Neural progenitor cell (in vitro differentiated cells): ENCODE data around the gene RNF40. TPM values are rescaled to one million over a fixed set of nuclear protein-coding genes. Genes with fewer than 3 reads are reported as not detected.

Source experiments
- DNase-seq: peaks from one replicate; pipeline ENCODE4 v3.0.0-alpha.2; 2016; ENCODE audit warnings: low spot score
- H2AFZ ChIP-seq: fragments of 200-600 bp; sonication (generic); replicated peaks from 2 replicates; pipeline ENCODE4 v1.6.1; 2016; ENCODE audit warnings: antibody characterized with exemption
- H3F3A ChIP-seq: fragments of 200-600 bp; sonication (generic); 2 replicates; pipeline ENCODE4 v1.6.1; 2016; ENCODE audit warnings: antibody characterized with exemption, low read depth
- H3K27ac ChIP-seq: fragments of 200-600 bp; sonication (generic); 2 replicates; pipeline ENCODE4 v1.5.1; 2016; ENCODE audit warnings: mild to moderate bottlenecking
- H3K27me3 ChIP-seq: fragments of 200-600 bp; sonication (generic); 2 replicates; pipeline ENCODE4 v1.6.1; 2016; ENCODE audit warnings: mild to moderate bottlenecking, moderate library complexity
- H3K36me3 ChIP-seq: fragments of 200-600 bp; sonication (generic); 2 replicates; pipeline ENCODE4 v1.5.1; 2016
- H3K4me1 ChIP-seq: fragments of 200-600 bp; sonication (generic); 2 replicates; pipeline ENCODE4 v1.6.1; 2016; ENCODE audit warnings: mixed run types
- H3K4me2 ChIP-seq: fragments of 200-600 bp; sonication (generic); 2 replicates; pipeline ENCODE4 v1.6.1; 2016
- H3K4me3 ChIP-seq: fragments of 200-600 bp; sonication (generic); 2 replicates; pipeline ENCODE4 v1.5.1; 2016
- H3K79me2 ChIP-seq: fragments of 200-600 bp; sonication (generic); 2 replicates; pipeline ENCODE4 v1.6.1; 2016; ENCODE audit warnings: low read depth
- H3K9ac ChIP-seq: fragments of 200-600 bp; sonication (generic); 2 replicates; pipeline ENCODE4 v1.6.1; 2016
- H3K9me3 ChIP-seq: fragments of 200-600 bp; sonication (generic); 2 replicates; pipeline ENCODE4 v1.5.1; 2016; ENCODE audit warnings: low read depth
- H4K20me1 ChIP-seq: fragments of 200-600 bp; sonication (generic); 2 replicates; pipeline ENCODE4 v1.6.1; 2016; ENCODE audit warnings: low read depth
- H3K27ac Mint-ChIP-seq: 3 replicates; pipeline ENCODE4 v1.8.0; 2021; ENCODE audit warnings: mixed read lengths
- H3K27me3 Mint-ChIP-seq: 2 replicates; pipeline ENCODE4 v1.8.0; 2022; ENCODE audit warnings: low read depth, mild to moderate bottlenecking, inconsistent platforms, moderate library complexity, mixed read lengths; ENCODE audit not compliant: insufficient read depth
- H3K36me3 Mint-ChIP-seq: 3 replicates; pipeline ENCODE4 v1.8.0; 2021; ENCODE audit warnings: mixed read lengths
- H3K4me1 Mint-ChIP-seq: 3 replicates; pipeline ENCODE4 v1.8.0; 2021; ENCODE audit warnings: mixed read lengths
- H3K4me3 Mint-ChIP-seq: 3 replicates; pipeline ENCODE4 v1.8.0; 2021; ENCODE audit warnings: mild to moderate bottlenecking, moderate library complexity, mixed read lengths
- H3K9me3 Mint-ChIP-seq: 3 replicates; pipeline ENCODE4 v1.8.0; 2020; ENCODE audit warnings: mixed read lengths
- CTCF ChIP-seq: fragments of 200-600 bp; sonication (generic); IDR thresholded peaks from 2 replicates; pipeline ENCODE4 v1.5.1; 2017; ENCODE audit warnings: antibody characterized with exemption, mild to moderate bottlenecking
- EZH2 ChIP-seq: fragments of 200-600 bp; sonication (generic); IDR thresholded peaks from 2 replicates; pipeline ENCODE4 v1.6.1; 2017; ENCODE audit warnings: antibody characterized with exemption, mild to moderate bottlenecking, moderate library complexity
- EZH2phosphoT487 ChIP-seq: fragments of 200-600 bp; sonication (generic); IDR thresholded peaks from 2 replicates; pipeline ENCODE4 v1.6.1; 2017; ENCODE audit warnings: antibody characterized with exemption
- total RNA-seq: library from RNA; depleted of rRNA; stranded (reverse); fragments of >200 nt; gene quantifications from 2 replicates; pipeline ENCODE4 v1.2.3, GENCODE V29; 2015; ENCODE audit warnings: low replicate concordance

RNF40 gene
- total RNA-seq, 1 donor from 2014 or later = 45.6 TPM

DNA sequence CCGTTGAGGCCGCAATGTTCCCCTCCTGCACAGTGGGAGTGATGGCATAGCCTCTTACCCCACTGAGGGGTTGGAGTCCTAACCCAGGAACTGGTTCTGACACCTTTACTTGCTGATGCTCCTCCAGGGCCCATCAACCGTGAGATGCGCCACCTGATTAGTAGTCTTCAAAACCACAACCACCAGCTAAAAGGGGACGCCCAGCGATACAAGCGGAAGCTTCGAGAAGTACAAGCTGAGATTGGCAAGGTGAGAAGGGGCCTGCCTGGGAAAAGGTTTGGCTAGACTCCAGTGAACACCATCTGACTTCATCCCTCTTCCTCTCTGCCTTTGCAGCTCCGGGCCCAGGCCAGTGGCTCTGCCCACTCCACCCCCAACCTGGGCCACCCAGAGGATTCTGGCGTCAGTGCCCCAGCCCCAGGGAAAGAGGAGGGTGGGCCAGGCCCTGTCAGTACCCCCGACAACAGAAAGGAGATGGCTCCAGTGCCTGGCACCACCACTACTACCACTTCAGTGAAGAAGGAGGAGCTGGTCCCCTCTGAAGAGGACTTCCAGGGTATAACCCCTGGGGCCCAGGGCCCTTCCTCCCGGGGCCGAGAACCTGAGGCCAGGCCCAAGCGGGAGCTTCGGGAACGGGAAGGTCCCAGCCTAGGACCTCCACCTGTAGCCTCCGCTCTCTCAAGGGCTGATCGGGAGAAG lies 5.8 kb downstream of the RNF40 start:
- TF ChIP-seq CTCF (no peak), EZH2phosphoT487 (no peak), EZH2 (no peak)
- H3K4me1 Mint-ChIP-seq = peaks cover 10% of the 10 kb centered on the region
- H4K20me1 ChIP-seq = peaks cover 17% of the 10 kb centered on the region
- H3K9ac ChIP-seq = no peak overlapping the region
- peaks cover 41% of the 10 kb centered on the region for H3K36me3 Mint-ChIP-seq
- H3K9me3 ChIP-seq = no peaks in the 10 kb centered on the region
- peaks cover 8% of the 10 kb centered on the region for H3K4me1 ChIP-seq
- H3F3A ChIP-seq = no peaks in the 10 kb centered on the region
- H3K4me3 Mint-ChIP-seq = no peak overlapping the region
- H3K36me3 ChIP-seq = peaks cover 13% of the 10 kb centered on the region
- H2AFZ ChIP-seq = no peak overlapping the region
- H3K9me3 Mint-ChIP-seq = no peaks in the 10 kb centered on the region
- no peak overlapping the region for H3K4me2 ChIP-seq
- no peak overlapping the region for H3K27ac ChIP-seq
- H3K4me3 ChIP-seq = no peak overlapping the region
- H3K27me3 ChIP-seq = no peaks in the 10 kb centered on the region
- H3K27ac Mint-ChIP-seq = no peak overlapping the region
- peaks cover 10% of the 10 kb centered on the region for H3K27me3 Mint-ChIP-seq
- DNase-seq = no peak
- H3K79me2 ChIP-seq = peaks cover 15% of the 10 kb centered on the region

GRCh38 chr16:30768583-30769181 lies 6.6 kb downstream of the RNF40 start:
- TF ChIP-seq CTCF = no peak
- TF ChIP-seq EZH2 = no peak
- no peak for TF ChIP-seq EZH2phosphoT487
- peaks cover 8% of the 10 kb centered on the region for H3K79me2 ChIP-seq
- Mint-ChIP-seq H3K36me3 (peaks cover 39% of the 10 kb centered on the region), H3K27me3 (peaks cover 8% of the 10 kb centered on the region), H3K4me1 (peaks cover 2% of the 10 kb centered on the region), H3K4me3 (no peak overlapping the region), H3K27ac (no peak overlapping the region), H3K9me3 (no peaks in the 10 kb centered on the region)
- H3K9ac ChIP-seq = no peak overlapping the region
- no peak overlapping the region for H3K27ac ChIP-seq
- peaks cover under 1% of the 10 kb centered on the region for H3K4me1 ChIP-seq
- peaks cover 5% of the 10 kb centered on the region for H3K36me3 ChIP-seq
- no peak overlapping the region for H2AFZ ChIP-seq
- H3K9me3 ChIP-seq = no peaks in the 10 kb centered on the region
- H3K4me3 ChIP-seq = no peak overlapping the region
- no peaks in the 10 kb centered on the region for H3F3A ChIP-seq
- H4K20me1 ChIP-seq = peaks cover 14% of the 10 kb centered on the region
- DNase-seq = no peak
- no peak overlapping the region for H3K4me2 ChIP-seq
- H3K27me3 ChIP-seq = no peaks in the 10 kb centered on the region

- Histone ChIP-seq H3K36me3 (no peaks in the 10 kb centered on the region), H3K79me2 (no peaks in the 10 kb centered on the region), H4K20me1 (peaks cover 18% of the 10 kb centered on the region), H3K27ac (no peak overlapping the region), H3K4me2 (no peak overlapping the region), H3K4me3 (no peak overlapping the region), H3K4me1 (no peaks in the 10 kb centered on the region), H3K27me3 (no peaks in the 10 kb centered on the region), H3F3A (peaks cover 7% of the 10 kb centered on the region), H3K9me3 (no peaks in the 10 kb centered on the region), H2AFZ (no peak overlapping the region), H3K9ac (no peak overlapping the region)
- Mint-ChIP-seq H3K27me3 (peaks cover 8% of the 10 kb centered on the region), H3K36me3 (peaks cover 37% of the 10 kb centered on the region), H3K27ac (no peak overlapping the region), H3K4me3 (no peak overlapping the region), H3K9me3 (no peaks in the 10 kb centered on the region), H3K4me1 (no peaks in the 10 kb centered on the region)
- no peak for DNase-seq
- TF ChIP-seq EZH2 = no peak
Measured at GRCh38 chr16:30769379-30770089, 7.4 kb downstream of the RNF40 start.
